Hypothalamus (tissue), 51 donors: ENCODE data around the gene NDRG2.
"Not testable (repeated sequence)": the region's sequence is repeated elsewhere in the genome, so short reads cannot be mapped to it uniquely, and the experiment has no call there.

ENCODE experiments used
- DNase-seq, 51 donors: peaks; one replicate each; lab custom pipeline; 2025; lab: John Stamatoyannopoulos, UW

NDRG2 gene

DNA sequence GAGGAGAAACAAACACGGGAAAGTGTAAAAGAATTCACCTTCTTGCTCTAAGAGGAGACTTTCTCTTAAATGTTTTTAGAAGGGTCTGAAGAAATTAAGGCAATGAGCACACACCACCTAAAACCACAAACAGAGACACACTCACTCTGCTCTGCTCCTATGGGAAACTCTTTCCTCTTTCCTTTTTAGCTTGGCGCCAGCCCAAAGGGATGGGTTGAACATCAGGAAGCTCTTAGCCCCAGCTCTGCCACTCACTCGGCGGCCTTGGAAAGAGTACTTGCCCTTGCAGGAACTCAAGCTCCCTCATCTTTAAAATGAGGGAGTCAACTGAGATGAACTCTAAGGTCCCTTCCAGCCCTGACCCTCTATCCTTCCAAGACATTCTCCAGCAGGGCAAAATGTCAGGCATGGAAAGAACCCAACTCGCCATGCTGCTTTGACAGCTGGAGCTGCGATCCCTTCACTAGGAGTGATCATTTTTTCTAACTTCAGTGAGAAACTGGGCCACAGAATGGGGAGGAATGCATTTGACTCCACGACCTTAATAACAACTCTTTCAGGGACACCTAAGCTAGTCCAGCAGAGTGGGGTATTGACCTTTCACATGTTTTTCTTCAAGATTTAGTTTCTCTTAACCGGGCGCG, 31.8 kb upstream of the NDRG2 start:
- DNase-seq, result no peak

GRCh38 chr14:21055432-21056117, 30.7 kb upstream of the NDRG2 start:
- DNase-seq, result no peak

- no peak for DNase-seq
These were observed 29.9 kb upstream of the NDRG2 start for GRCh38 chr14:21054768-21055145.

GRCh38 chr14:21054123-21054767, 29.4 kb upstream of the NDRG2 start:
- no peak for DNase-seq

GRCh38 chr14:21053184-21054122, 28.6 kb upstream of the NDRG2 start:
- no peak for DNase-seq

DNA sequence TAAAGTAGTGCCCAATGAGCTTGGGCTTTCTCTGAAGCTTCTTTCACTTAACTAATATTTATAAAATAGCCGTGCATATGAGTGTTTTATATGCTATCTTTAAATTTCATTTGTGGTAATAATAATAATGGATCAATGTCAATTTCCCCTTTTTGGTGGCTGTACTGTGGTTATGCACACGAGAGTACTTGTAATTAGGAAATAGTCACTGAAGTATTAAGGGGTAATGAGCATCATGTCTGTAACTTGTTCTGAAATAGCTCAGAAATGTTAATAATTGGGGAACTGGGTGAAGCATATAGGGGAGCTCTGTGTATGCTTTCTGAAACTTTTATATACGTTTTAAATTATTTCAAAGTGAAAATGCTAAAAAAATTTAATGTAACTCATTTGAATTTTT, 25.7 kb upstream of the NDRG2 start:
- no peak for DNase-seq

GRCh38 chr14:21049271-21049673, 24.4 kb upstream of the NDRG2 start:
- no peak for DNase-seq

DNA sequence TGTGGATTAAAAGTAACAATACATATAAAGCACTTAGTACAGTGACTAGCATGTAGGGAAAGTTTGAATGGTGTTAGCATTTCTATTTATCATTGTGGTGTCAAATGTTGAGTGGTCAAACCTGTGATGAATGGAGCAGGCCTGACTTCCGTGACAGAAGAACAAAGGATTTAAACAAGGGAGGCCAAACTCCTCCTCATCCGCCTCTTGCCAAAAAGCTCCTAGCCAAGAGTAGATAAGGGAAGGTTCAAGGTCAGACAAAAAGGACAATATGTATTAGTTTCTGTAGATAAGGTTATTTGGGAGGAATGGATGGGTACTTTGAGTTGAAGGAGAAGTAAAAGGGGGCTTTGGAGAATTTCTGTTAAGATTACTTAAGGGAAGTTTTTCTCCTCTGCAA, 23.8 kb upstream of the NDRG2 start:
- no peak for DNase-seq

DNA sequence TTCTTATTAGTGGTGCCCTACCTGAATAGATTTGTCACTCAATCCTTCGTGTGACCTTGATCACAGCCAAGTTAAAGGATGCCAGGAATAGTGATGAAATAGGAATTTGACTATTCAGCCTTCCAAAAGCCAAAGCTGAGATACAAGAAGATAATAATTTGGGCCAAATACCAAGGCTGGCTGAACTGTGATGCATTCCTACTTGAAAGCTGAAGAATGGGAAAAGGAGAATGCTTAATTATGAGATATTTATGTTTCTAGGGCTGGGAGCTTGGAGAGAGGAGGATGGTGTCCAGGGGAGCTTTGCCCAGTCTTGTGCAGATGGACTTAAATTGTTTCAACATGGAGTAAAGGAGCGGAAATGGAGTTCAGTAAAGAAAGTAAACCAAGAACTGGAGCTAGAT, 22.5 kb upstream of the NDRG2 start:
- no peak for DNase-seq

- no peak for DNase-seq
These were observed 19.2 kb upstream of the NDRG2 start for GRCh38 chr14:21043974-21044618.

DNA sequence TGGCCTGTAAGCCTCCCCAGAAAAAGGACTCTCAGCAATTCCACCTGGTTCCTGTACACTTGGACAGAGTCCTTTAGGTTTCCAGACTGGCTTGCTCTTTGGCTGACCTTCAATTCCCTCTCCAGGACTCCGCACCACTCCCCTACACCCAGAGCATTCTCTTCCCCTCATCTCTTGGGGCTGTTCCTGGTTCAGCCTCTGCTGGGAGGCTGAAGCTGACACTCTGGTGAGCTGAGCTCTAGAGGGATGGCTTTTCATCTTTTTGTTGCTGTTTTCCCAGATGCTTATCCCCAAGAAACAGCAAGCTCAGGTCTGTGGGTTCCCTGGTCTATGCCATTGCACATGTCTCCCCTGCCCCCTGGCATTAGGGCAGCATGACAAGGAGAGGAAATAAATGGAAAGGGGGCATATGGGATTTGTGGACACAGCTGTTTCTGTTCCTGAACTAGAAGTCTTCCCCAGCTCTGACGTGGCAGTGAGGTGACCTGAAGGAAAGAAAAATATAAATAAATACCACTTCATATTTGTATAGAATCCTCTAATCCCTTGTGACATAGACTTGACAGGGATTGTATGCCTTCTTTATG, 18.6 kb upstream of the NDRG2 start:
- no peak for DNase-seq

DNA sequence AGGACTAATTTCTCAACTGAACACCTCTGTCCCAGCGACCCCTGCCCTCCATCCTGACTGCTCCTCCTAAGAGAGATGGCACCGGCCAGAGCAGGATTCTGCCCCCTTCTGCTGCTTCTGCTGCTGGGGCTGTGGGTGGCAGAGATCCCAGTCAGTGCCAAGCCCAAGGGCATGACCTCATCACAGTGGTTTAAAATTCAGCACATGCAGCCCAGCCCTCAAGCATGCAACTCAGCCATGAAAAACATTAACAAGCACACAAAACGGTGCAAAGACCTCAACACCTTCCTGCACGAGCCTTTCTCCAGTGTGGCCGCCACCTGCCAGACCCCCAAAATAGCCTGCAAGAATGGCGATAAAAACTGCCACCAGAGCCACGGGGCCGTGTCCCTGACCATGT, 18.1 kb upstream of the NDRG2 start:
- DNase-seq, result peak in 30 of 51 donors; percentile 4 to 75 (median 44)

- DNase-seq, result peak in 1 of 51 donors; percentile 37
These were observed 17.0 kb upstream of the NDRG2 start, which contains the start of gene RNASE7 for GRCh38 chr14:21041676-21042433. Gene RNASE7 (plus strand): TSS chr14:21042362. CDS start chr14:21042993, 631 bp downstream.

DNA sequence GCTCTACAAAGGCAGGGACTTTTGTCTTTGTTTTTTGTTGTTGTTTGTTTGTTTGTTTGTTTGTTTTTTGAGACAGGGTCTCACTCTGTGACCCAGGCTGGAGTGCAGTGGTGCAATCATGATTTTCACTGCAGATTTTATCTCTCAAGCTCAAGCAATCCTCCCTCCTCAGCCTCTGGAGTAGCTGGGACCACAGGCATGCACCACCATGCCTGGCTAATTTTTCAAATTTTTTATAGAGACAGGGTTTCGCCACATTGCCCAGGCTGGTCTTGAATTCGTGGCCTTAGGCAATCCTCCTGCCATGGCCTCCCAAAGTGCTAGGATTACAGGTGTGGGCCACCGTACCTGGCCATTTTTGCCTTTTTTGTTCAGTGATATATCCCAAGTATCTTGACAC, 16.1 kb upstream of the NDRG2 start:
- DNase-seq, result not testable (repeated sequence)

DNA sequence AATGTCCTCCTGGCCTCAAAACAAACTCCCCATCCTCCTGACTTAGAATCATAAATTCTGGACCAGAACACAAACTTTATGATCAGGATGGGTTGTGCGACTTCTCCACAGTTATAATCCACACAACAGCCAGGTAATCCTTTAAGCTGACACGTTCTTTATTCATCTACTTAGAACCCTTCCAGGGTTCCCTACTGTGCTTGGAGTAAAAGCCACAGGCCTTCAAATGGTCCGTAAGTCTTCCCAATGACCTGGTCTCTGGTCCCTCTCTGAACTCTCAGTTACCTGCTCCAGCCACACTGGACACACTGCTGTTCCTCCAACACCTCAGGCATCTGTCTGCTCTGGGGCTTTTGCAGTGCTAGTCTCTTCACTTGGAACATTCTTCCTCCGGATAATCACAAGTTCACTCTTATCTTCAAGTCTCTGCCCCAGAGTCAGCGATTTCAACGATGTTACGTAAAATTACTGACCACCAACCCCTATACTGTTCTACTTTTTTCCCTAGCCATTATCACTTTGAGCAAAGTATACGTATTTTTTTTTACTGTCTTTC, 15.6 kb upstream of the NDRG2 start:
- DNase-seq, result no peak

DNA sequence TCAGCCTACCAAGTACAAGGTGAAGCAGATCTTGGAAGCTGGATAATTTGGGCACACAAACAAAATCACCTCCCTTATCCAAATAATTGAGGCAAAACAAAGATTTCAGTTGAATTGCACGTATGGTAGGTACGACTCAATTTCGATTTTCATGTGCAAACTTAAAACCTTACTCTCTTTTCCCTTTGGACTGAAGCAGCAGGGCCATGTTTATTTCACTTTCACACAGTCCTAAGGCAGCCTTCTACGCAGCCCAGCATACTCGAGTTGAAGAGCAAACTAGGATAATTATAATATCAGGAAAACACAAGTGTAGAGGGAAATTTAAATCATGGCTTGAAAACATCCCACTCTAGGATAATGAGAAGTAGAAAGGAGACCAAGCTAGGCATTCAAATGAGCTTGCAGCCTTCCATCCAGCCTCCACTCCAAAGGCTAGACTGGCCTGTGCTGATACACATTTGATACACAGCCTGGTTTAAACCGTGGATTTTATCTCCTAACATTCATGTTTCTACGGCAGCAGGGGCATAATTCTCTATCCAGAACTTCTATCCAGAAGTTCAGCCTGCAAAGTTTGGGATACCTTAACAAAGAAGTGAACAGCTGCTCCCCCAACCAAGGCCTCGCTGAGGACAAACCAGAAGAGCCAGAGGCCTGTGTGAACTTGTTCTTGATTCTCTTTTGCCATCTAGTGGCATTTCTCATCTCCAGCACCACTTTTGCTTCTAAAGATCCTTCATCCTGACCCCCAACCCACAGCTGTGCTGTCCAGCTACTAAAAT, 14.9 kb upstream of the NDRG2 start:
- peak in 34 of 51 donors; percentile 12 to 76 (median 42) for DNase-seq

DNA sequence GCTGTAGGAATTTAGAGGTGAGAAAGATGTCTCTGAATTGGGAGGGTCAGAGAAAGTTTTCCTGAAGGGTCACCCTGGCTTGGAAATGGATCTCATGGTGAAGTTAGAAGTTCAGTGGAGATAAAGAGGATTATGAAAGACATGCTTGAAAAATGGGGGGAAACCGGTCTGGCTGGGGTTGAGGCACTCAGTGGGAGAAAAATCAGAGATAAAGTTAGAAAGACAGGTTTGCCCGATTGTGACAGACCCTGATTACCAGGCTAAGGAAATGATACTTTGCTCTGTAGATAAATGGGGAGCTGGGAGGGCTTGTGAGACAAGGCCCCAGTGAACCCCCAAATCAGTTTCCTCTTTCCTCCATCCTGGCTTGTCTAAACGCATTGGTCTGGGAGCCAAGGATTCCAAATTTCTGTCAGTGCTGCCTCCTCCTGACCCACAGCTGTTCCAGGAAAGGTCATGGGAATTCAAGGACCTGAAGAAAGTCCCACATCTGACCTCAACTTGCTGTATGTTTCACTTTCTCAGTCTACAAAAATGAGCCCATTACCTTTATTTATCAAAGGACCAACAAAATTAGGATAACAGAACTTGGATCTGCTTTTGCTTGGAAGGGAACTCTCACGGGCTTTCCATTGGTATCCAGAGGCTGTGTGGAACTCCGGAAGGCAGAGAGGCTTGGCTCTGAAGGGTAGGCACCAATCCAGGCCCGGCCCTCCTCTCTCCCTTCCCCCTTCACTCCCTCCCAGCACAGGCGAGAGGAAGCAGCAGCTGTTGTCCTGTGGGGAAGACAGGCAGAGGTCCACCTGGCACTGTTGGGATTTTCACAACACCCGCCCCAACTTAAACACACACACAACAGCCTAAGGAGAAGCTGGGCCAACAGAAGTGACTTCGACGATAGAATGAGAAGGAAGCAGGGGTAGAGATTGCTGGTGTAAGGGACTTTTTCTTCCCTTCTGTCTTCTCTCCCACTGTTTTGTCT, 13.9 kb upstream of the NDRG2 start:
- peak in 49 of 51 donors; percentile 12 to 91 (median 69) for DNase-seq
